GM12873 (cell line): Measurements from ENCODE around the gene SRRM2.

Source experiments
- CTCF ChIP-seq: IDR thresholded peaks from 2 replicates; pipeline ENCODE4 v1.5.1; 2012; ENCODE audit warnings: low read depth, mild to moderate bottlenecking, moderate library complexity, low read length, control low read depth; ENCODE audit not compliant: insufficient read depth; ENCODE audit errors: missing control alignments

Gene SRRM2

GRCh38 chr16:2771496-2772402, 19.3 kb downstream of the SRRM2 start:
- no peak for TF ChIP-seq CTCF

DNA sequence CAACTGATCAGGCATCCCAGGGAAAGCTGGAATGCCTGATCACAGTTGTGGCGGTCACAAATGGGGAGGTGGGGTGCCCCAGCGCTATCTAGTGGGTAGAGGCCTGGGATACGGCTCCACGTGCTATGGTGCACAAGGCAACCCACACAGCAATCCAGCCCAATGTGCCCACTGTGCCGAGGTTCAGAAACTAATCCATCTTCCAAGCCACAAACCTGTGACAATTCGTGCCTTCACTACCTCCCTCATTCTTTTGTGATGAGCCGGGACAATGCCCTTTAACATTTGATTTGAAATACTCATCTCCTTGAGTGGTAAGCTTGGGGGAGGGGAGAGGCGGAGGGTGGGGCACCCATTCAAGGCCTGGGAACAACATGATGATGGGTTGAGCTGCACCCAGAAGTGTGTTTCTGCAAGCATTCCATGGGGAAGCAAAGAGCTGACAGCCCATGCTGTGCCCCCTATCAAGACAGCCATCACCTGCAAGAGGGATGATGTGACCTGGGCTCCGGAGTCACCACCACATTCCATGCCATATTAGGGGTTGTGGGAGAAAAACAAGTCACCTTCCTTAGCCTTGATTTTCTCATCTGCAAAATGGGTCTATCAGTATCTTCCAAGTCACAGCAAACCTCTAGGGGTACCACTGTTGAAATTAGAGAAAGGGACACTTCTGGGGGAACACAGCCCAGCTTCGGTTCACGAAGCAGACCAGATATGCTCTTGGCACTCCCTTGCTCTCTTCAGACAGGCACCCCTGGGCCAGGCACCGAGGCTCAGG, 20.9 kb downstream of the SRRM2 start:
- no peak for TF ChIP-seq CTCF

DNA sequence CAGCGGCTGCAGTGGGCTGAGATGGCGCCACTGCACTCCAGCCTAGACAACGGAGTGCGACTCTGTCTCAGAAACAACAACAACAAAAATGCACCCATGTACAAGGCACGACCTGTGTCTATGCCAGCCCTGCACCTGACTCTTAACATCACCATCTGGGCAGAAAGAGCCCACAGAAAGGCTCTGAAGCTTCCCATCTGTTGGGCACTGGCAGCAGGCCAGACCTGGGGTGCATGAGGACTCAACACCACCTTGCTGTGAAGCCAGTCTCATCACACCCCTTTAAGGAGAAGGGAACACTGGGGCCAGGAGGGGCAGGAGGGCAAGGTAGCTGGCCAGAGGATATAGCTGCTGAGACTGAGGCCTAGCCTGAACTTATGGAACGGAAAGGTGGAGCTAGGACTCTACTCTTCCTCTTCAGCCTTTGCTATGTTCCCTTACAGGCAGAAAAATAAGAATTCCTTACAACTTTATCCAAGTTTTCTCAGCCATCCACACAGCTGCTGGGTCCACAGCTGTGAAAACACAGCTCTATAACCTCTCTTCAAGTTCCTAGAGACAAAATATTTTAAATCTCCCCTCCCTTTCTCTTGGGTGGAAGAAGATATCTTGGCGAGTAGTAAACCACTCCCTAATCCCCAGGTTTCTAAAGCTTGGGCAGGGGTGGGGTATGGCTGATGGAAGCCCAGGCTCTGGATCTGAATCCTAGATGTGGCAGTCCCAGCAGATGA, 21.9 kb downstream of the SRRM2 start:
- TF ChIP-seq CTCF: no peak

DNA sequence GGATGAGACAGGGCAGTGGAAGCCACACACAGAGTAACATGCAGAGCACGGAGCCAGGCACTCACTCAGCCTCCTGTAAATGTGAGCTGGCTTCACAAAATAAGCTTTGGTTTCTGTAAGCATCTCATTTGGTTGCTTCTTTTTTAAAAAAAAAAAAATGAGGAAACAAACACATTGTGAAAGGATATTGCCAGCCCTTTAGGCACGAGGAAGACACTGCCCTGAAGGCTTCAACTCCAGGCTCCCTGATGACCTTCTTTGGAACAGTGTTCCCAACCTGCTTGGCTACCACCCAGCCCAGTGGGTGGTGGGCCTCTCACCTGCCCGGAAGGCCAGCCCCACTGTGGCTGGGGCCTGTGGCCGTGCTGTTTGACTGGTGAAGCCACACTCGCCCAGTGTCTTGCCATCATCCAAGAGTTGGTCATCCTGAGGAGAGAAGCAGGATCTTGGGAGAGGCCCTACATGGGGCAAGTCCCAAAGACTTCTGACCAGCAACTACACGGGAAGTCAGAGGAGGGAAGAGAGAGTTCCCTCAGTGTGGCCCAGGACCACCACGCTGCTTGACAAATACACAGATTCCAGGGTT, 22.8 kb downstream of the SRRM2 start:
- no peak for TF ChIP-seq CTCF

DNA sequence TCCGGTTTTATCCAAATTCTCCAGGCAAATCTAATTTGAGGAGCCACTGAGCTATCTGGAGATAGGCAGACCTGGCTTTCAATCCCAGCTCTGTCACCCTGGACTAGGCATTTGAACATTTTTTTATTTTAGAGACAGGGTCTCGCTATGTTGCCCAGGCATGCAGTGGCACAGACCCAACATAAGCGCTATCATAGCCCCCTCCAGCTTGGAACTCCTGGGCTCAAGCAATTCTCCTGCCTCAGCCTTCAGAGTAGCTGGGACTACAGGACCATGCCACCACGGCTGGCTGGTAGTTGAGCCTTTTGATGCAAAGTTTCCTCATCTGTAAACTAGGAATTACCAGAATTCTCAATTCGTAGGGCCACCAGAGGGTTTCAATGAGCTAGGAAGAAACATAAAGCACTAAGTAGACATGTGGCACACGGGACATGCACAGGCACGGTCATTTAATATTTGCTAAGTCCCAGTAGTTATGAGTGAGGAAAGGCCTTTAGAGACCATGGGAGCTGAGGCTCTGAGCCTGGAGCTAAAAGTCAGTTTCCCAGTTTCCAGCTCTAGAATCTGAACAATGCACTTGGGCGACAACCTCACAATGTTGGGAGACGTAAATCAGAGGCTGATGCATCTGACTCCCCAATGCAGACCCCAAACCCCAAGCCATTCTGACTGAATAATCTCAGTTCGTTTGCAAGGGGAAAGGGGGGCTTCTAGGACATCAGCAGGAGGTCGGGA, 23.5 kb downstream of the SRRM2 start:
- no peak for TF ChIP-seq CTCF

DNA sequence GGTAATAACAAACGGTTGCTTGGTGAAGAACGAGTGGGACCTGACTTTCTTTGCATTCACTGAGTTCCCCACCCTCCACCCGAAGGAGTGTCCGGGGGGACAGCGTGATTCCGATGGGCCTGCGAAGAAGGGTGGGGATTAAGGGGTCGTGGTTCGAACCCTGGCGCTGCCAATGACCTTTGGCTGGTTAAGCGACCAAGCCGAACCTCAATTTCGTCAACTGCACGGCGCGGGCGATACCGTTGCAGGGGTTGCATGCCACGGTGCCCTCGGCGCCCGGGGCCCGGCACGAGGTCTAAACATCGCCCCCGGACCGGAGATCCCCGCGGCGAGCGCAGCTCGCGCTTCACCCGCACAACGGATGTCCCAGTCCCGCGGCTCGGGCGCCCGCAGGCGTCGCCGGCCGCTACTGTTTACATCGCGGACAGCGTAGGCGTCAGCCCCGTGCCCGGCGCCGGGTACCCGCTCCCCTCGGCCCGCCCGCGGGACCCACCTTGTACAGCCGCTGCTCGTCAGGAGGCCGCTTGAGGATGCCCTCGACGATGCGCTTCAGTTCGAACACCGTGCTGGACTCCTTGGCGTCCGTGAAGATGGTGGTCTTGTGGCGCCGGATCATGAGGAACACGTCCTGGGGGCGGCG, 24.2 kb downstream of the SRRM2 start:
- TF ChIP-seq CTCF: no peak
